Measurements from ENCODE around the gene OR14I1. TPM values are rescaled to one million over a fixed set of nuclear protein-coding genes. Genes with fewer than 3 reads are reported as not detected.

The OR14I1 gene
- not detected for polyA plus RNA-seq (ENCODE audit: insufficient read length)

GRCh38 chr1:248702714-248703113 lies at the start of gene OR14I1:
OR14I1 (minus strand) TSS chr1:248702766.
- DNase-seq, result no peak

GRCh38 chr1:248751635-248752034 lies 49.1 kb upstream of the OR14I1 start:
- no peak for DNase-seq

- DNase-seq, result no peak
These were observed 48.6 kb upstream of the OR14I1 start for GRCh38 chr1:248751142-248751541.

- no peak for DNase-seq
These were observed 47.9 kb upstream of the OR14I1 start for GRCh38 chr1:248750496-248750895.

- DNase-seq, result no peak
These were observed 45.6 kb upstream of the OR14I1 start for GRCh38 chr1:248748211-248748610.

GRCh38 chr1:248740876-248741275 lies 38.3 kb upstream of the OR14I1 start:
- no peak for DNase-seq

- DNase-seq, result no peak
These were observed 37.1 kb upstream of the OR14I1 start for GRCh38 chr1:248739572-248740205.

- DNase-seq, result no peak
These were observed 34.9 kb upstream of the OR14I1 start for GRCh38 chr1:248737457-248737856.

- no peak for DNase-seq
These were observed 34.4 kb upstream of the OR14I1 start for GRCh38 chr1:248736977-248737376.

- DNase-seq, result no peak
These were observed 31.0 kb upstream of the OR14I1 start for GRCh38 chr1:248733566-248733965.

GRCh38 chr1:248730507-248731335 lies 28.2 kb upstream of the OR14I1 start:
- DNase-seq, result no peak

GRCh38 chr1:248714248-248714647 lies 11.7 kb upstream of the OR14I1 start:
- no peak for DNase-seq

- DNase-seq, result no peak
These were observed 7.8 kb upstream of the OR14I1 start for GRCh38 chr1:248710305-248710900.

- DNase-seq, result no peak
These were observed 2.0 kb upstream of the OR14I1 start for GRCh38 chr1:248704606-248705005.

GRCh38 chr1:248703674-248704073 lies 1.1 kb upstream of the OR14I1 start:
- no peak for DNase-seq

GRCh38 chr1:248699099-248699498 lies 3.5 kb downstream of the OR14I1 start:
- DNase-seq, result no peak

GRCh38 chr1:248697907-248698306 lies 4.7 kb downstream of the OR14I1 start:
- no peak for DNase-seq

- no peak for DNase-seq
These were observed 5.8 kb downstream of the OR14I1 start for GRCh38 chr1:248696774-248697173.

- DNase-seq, result no peak
These were observed 6.3 kb downstream of the OR14I1 start for GRCh38 chr1:248696261-248696660.

- DNase-seq, result no peak
These were observed 7.0 kb downstream of the OR14I1 start for GRCh38 chr1:248695451-248696132.

- no peak for DNase-seq
These were observed 10.9 kb downstream of the OR14I1 start for GRCh38 chr1:248691567-248692155.

GRCh38 chr1:248688527-248689298 lies 13.9 kb downstream of the OR14I1 start:
- no peak for DNase-seq
